Peyer's patch (tissue), 4 donors: ENCODE data around the gene PCSK1. TPM values are rescaled to one million over a fixed set of nuclear protein-coding genes. Genes with fewer than 3 reads are reported as not detected.
A peak's percentile ranks its signal among the peaks of the same experiment; 100 is the strongest.

ENCODE experiments used
- DNase-seq, 3 donors: peaks; one replicate each; pipeline ENCODE4 v3.0.0-alpha.2; 2017 to 2019
- H3K27ac ChIP-seq, 4 donors: fragments of 200-600 bp; sonication (generic); one replicate each; pipeline ENCODE4 v1.5.1; 2016 to 2019
- H3K27me3 ChIP-seq, 2 donors: fragments of 200-600 bp; sonication (generic); one replicate each; pipeline ENCODE4 v1.5.1; 2019
- H3K36me3 ChIP-seq, 3 donors: fragments of 200-600 bp; sonication (generic); one replicate each; pipeline ENCODE4 v1.5.1; 2016 to 2019
- H3K4me1 ChIP-seq, 4 donors: fragments of 200-600 bp; sonication (generic); one replicate each; pipeline ENCODE4 v1.5.1; 2016 to 2019
- H3K4me3 ChIP-seq, 4 donors: fragments of 200-600 bp; sonication (generic); 1 replicate in 3 of 4; 2 replicates in 1 of 4; pipeline ENCODE4 v1.5.1; 2016 to 2019; ENCODE audit warnings: mild to moderate bottlenecking in 1 of 4
- H3K9me3 ChIP-seq, 4 donors: fragments of 200-600 bp; sonication (generic); one replicate each; pipeline ENCODE4 v1.5.1; 2016 to 2019; ENCODE audit warnings: mild to moderate bottlenecking in 1 of 4
- CTCF ChIP-seq, 6 experiments: fragments of 450-650 bp in 4 of 6; fragments of 200-600 bp in 2 of 6; sonication (generic) in 1 of 6; IDR thresholded peaks; one replicate each; pipeline ENCODE4 v1.5.1; 2017 to 2019; ENCODE audit warnings: antibody characterized with exemption in 6 of 6, mild to moderate bottlenecking in 3 of 6, moderate library complexity in 1 of 6
- POLR2A ChIP-seq, 2 donors: fragments of 450-650 bp; IDR thresholded peaks; one replicate each; pipeline ENCODE4 v1.5.1; 2017; ENCODE audit warnings: antibody characterized with exemption in 2 of 2, mild to moderate bottlenecking in 2 of 2, moderate library complexity in 2 of 2
- total RNA-seq, 4 donors: library from RNA; depleted of rRNA; stranded (reverse); fragments of >200 nt; gene quantifications; one replicate each; pipeline ENCODE4 v1.1.0, GENCODE V29; 2016

Gene PCSK1
- 1 to 10 TPM; 3.3 to 6.6 (median 4.2) TPM for total RNA-seq

- no peaks in the 10 kb centered on the region for H3K36me3 ChIP-seq
- TF ChIP-seq CTCF (IDR thresholded peaks at IDR 0.05) (no peak), POLR2A (IDR thresholded peaks at IDR 0.05) (no peak)
- no peak within 1 kb of the TSS for H3K27ac ChIP-seq
- no peak for DNase-seq
- no peaks in the 10 kb centered on the region for H3K9me3 ChIP-seq
- H3K4me3 ChIP-seq, result peak within 1 kb of the TSS in 1 of 4 donors; percentile 18
- H3K27me3 ChIP-seq, result peaks cover 0 to 8% of the 10 kb centered on the region in 2 donors
- H3K4me1 ChIP-seq, result peaks cover 0 to 17% (median 0%) of the 10 kb centered on the region in 4 donors
Observed at GRCh38 chr5:96433066-96433447, at the start of gene PCSK1. Gene PCSK1, minus strand, starts transcription at chr5:96433248. Its CDS starts 206 bp downstream, at chr5:96433042.

- Histone ChIP-seq H3K27ac (no peak overlapping the region), H3K27me3 (no peaks in the 10 kb centered on the region), H3K4me1 (no peaks in the 10 kb centered on the region), H3K9me3 (no peaks in the 10 kb centered on the region), H3K4me3 (no peak overlapping the region), H3K36me3 (no peaks in the 10 kb centered on the region)
- no peak for TF ChIP-seq POLR2A (IDR thresholded peaks at IDR 0.05)
- no peak for TF ChIP-seq CTCF (IDR thresholded peaks at IDR 0.05)
- no peak for DNase-seq
Observed at GRCh38 chr5:96481867-96482266, 48.8 kb upstream of the PCSK1 start.

- no peak overlapping the region for H3K4me3 ChIP-seq
- H3K9me3 ChIP-seq, result no peaks in the 10 kb centered on the region
- H3K27me3 ChIP-seq, result no peaks in the 10 kb centered on the region
- TF ChIP-seq CTCF (IDR thresholded peaks at IDR 0.05) (no peak), POLR2A (IDR thresholded peaks at IDR 0.05) (no peak)
- no peak overlapping the region for H3K27ac ChIP-seq
- no peaks in the 10 kb centered on the region for H3K4me1 ChIP-seq
- H3K36me3 ChIP-seq, result no peaks in the 10 kb centered on the region
- DNase-seq, result no peak
Observed at GRCh38 chr5:96481009-96481786, 48.1 kb upstream of the PCSK1 start.

GRCh38 chr5:96478983-96479382 is 45.9 kb upstream of the PCSK1 start:
- DNase-seq, result no peak
- Histone ChIP-seq H3K4me3 (no peak overlapping the region), H3K27me3 (no peaks in the 10 kb centered on the region), H3K36me3 (no peaks in the 10 kb centered on the region), H3K9me3 (no peaks in the 10 kb centered on the region), H3K4me1 (no peaks in the 10 kb centered on the region), H3K27ac (no peak overlapping the region)
- no peak for TF ChIP-seq POLR2A (IDR thresholded peaks at IDR 0.05)
- TF ChIP-seq CTCF (IDR thresholded peaks at IDR 0.05), result no peak

- H3K4me1 ChIP-seq, result no peaks in the 10 kb centered on the region
- H3K27me3 ChIP-seq, result no peaks in the 10 kb centered on the region
- TF ChIP-seq POLR2A (IDR thresholded peaks at IDR 0.05) (no peak), CTCF (IDR thresholded peaks at IDR 0.05) (no peak)
- no peak overlapping the region for H3K4me3 ChIP-seq
- DNase-seq, result no peak
- no peak overlapping the region for H3K27ac ChIP-seq
- H3K9me3 ChIP-seq, result no peaks in the 10 kb centered on the region
- H3K36me3 ChIP-seq, result no peaks in the 10 kb centered on the region
Observed at GRCh38 chr5:96476654-96477053, 43.6 kb upstream of the PCSK1 start.
